Coronary artery (tissue), 2 donors: ENCODE measurements around the gene FER1L5.

ENCODE experiments used
- DNase-seq: peaks from one replicate; pipeline ENCODE4 v3.0.0-alpha.2; 2017; ENCODE audit warnings: low spot score
- H3K27ac ChIP-seq, 2 donors: fragments of 200-600 bp; sonication (generic); one replicate each; pipeline ENCODE4 v1.5.1; 2016 to 2019
- H3K4me3 ChIP-seq: fragments of 200-600 bp; sonication (generic); 2 replicates; pipeline ENCODE4 v1.5.1; 2016; ENCODE audit warnings: mild to moderate bottlenecking, moderate library complexity
- CTCF ChIP-seq: fragments of 200-600 bp; sonication (generic); IDR thresholded peaks from one replicate; pipeline ENCODE4 v1.5.1; 2019; ENCODE audit warnings: antibody characterized with exemption

The FER1L5 gene

GRCh38 chr2:96703021-96703751 is 60.6 kb downstream of the FER1L5 start:
- Histone ChIP-seq H3K27ac (no peak overlapping the region), H3K4me3 (no peak overlapping the region)
- TF ChIP-seq CTCF: no peak
- peak; percentile 58 for DNase-seq

- Histone ChIP-seq H3K4me3 (no peak overlapping the region), H3K27ac (no peak overlapping the region)
- no peak for TF ChIP-seq CTCF
- no peak for DNase-seq
Measured at GRCh38 chr2:96710985-96711384, 68.4 kb downstream of the FER1L5 start.

- DNase-seq: no peak
- TF ChIP-seq CTCF: no peak
- Histone ChIP-seq H3K27ac (no peak overlapping the region), H3K4me3 (no peak overlapping the region)
Measured at GRCh38 chr2:96715658-96716057, 73.1 kb downstream of the FER1L5 start.

- no peak for DNase-seq
- Histone ChIP-seq H3K27ac (no peak overlapping the region), H3K4me3 (no peak overlapping the region)
- no peak for TF ChIP-seq CTCF
Measured at GRCh38 chr2:96716388-96716787, 73.8 kb downstream of the FER1L5 start.

- Histone ChIP-seq H3K4me3 (no peak overlapping the region), H3K27ac (no peak overlapping the region)
- TF ChIP-seq CTCF: no peak
- no peak for DNase-seq
Measured at GRCh38 chr2:96726131-96726530, 83.6 kb downstream of the FER1L5 start.

GRCh38 chr2:96727431-96727830 is 84.9 kb downstream of the FER1L5 start:
- no peak for TF ChIP-seq CTCF
- H3K27ac ChIP-seq: no peak overlapping the region
- DNase-seq: no peak

GRCh38 chr2:96729748-96730147 is 87.2 kb downstream of the FER1L5 start:
- H3K4me3 ChIP-seq: no peak overlapping the region
- H3K27ac ChIP-seq: peak overlapping the region in 1 of 2 donors; percentile 39
- no peak for TF ChIP-seq CTCF
- DNase-seq: no peak

More at GRCh38 chr2:96727431-96727830, 84.9 kb downstream of the FER1L5 start:
- H3K4me3 ChIP-seq: no peak overlapping the region
